CD4-positive, alpha-beta T cell treated with Interleukin-4 for 4 hours (primary cell): Measurements from ENCODE around the gene AWAT1.
A peak's percentile ranks its signal among the peaks of the same experiment; 100 is the strongest.
"Not testable (repeated sequence)": the region's sequence is repeated elsewhere in the genome, so short reads cannot be mapped to it uniquely, and the experiment has no call there.

Source experiments
- DNase-seq: peaks from one replicate; pipeline ENCODE4 v3.0.0-alpha.2; 2020

The AWAT1 gene

GRCh38 chrX:70234355-70234754, at the start of gene AWAT1:
Gene AWAT1 (plus strand): TSS chrX:70234655. CDS start chrX:70234696, 41 bp downstream.
- no peak for DNase-seq

- no peak for DNase-seq
Measured at GRCh38 chrX:70190225-70190624, 44.2 kb upstream of the AWAT1 start.

- peak; percentile 66 for DNase-seq
Measured at GRCh38 chrX:70196961-70197720, 37.3 kb upstream of the AWAT1 start.

DNA sequence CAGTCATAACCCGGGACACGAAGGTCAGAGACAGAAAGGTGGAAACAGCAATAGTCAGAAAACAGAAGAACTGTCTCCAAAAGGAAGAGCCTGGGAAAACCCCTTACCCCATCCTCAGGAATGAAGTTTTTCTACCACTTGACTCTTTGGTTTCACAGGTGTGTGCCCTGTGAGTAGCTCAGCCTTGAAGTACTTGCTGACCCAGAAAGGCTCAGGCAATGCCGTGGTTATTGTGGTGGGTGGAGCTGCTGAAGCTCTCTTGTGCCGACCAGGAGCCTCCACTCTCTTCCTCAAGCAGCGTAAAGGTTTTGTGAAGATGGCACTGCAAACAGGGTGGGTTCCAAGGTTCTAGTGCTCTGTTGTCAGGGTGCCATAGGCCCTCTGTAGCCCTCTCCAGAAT, 32.7 kb upstream of the AWAT1 start:
- no peak for DNase-seq

- no peak for DNase-seq
Measured at GRCh38 chrX:70208479-70208878, 26.0 kb upstream of the AWAT1 start.

DNA sequence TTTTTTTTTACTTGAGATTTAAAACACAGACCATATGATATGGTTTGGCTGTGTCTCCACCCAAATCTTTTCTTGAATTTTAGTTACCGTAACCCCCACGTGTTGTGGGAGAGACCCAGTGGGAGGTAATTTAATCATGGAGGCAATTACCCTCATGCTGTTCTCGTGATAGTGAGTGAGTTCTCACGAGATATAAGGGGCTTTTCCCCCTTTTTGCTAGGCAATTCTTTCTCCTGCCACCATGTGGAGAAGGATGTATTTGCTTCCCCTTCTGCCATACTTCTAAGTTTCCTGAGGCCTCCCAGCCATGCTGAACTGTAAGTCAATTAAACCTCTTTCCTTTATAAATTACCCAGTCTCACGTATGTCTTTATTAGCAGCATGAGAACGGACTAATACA, 24.9 kb upstream of the AWAT1 start:
- DNase-seq: not testable (repeated sequence)

GRCh38 chrX:70219938-70220764, 14.3 kb upstream of the AWAT1 start:
- DNase-seq: no peak

DNA sequence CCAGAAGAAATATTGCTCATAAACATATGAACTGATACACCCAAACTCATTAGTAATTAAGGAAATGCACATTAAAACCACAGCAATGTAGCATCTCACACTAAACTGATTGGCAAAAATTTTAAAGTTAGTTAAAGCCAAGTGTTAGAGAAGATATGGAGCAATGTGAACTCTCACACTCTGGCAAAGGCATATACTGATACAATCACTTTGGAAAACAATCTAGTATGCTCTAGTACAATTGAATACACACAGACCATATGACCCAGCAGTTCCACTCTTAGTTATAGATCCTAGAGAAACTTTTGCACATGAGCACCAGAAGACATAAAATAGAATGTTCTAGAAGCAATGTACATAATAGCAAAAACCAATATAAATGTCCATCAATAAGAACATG, 8.4 kb upstream of the AWAT1 start:
- no peak for DNase-seq

- no peak for DNase-seq
Measured at GRCh38 chrX:70226687-70227086, 7.8 kb upstream of the AWAT1 start.

DNA sequence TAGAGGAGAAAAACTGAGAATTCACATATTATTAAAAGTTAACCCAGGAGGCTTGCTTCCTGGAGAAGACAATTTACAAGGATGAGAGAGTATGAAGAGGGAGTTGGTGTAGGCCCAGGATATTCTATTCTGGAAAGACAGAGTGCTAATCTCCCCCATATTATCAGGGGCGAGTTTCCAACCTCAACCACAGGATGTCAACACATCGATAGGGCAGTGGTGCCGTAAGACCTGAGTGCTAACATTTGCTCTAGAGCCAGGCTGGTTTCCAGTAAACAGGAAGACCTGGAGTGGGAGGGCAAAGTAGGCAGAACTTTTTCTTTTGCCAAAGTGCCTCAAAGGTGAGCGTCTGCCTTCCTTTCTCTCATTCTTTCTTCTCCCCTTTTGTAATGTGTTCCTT, 2.8 kb upstream of the AWAT1 start:
- no peak for DNase-seq

DNA sequence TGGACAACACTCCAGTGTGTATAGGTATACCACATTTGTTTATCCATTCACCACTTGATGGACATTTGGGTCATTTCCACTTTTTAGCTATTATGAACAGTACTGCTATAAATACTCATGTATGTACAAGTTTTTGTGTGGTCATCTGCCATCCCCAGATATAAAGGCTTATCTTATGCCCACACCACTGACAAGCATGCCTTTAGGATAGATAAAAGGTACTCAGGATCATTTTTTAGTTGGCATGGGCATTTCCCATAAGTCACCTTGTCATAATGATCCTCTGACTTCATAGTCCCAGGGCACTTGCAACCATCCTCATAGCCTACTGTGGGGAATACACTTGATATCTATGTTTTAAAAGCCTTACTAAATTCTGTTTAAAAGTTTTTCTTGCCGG, 6.3 kb downstream of the AWAT1 start:
- no peak for DNase-seq

- no peak for DNase-seq
Measured at GRCh38 chrX:70241501-70241900, 7.0 kb downstream of the AWAT1 start.

DNA sequence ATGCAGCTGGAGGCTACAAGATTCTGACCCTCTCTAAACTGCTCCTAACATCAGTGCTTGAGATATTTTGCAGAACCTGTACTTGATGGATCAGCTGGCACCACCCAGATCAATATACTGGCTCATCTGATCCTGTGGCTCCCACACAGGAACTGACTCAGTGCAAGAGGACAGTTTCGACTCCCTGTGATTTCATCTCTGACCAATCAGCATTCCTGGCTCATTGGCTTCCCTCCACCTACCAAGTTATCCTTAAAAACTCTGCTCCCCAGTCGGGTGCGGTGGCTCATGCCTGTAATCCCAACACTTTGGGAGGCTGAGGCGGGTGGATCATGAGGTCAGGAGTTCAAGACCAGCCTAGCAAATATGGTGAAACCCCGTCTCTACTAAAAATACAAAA, 9.1 kb downstream of the AWAT1 start:
- DNase-seq: not testable (repeated sequence)

DNA sequence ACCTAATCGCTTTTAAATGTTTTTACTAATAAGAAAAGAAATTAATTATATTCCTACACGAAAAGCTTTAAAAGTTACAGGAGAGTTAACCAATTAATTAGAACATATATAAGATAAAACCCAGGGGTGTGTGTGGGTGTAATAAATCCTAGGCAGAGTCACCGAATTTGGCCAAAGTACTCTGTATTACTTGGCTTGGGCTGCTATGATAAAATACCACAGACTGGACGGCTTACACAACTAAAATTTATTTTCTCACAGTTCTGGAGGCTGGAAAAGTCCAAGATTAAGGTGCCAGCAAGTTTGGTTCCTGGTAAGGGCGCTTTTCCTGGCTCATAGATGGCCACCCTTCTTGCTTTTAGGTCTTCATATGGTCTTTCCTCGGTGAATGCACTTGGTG, 10.4 kb downstream of the AWAT1 start:
- no peak for DNase-seq

DNA sequence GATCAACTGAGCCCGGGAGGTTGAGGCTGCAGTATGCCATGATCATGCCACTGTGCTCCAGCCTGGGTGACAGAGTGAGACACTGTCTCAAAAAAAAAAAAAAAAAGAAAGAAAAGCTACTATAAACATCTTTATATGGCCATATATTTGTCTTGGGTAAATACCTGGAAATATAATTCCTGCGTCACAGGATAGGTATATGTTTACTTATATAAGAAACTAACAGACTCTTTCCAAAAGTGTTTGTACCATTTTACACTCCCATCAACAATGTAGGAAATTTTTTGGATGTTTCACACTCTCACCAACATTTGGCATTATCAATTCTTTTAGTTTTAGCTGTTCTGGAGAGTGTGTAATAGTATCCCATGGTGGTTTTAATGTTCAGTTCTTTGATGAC, 12.8 kb downstream of the AWAT1 start:
- DNase-seq: no peak

- no peak for DNase-seq
Measured at GRCh38 chrX:70252491-70252890, 18.0 kb downstream of the AWAT1 start.

- no peak for DNase-seq
Measured at GRCh38 chrX:70253377-70254062, 19.1 kb downstream of the AWAT1 start.

- DNase-seq: no peak
Measured at GRCh38 chrX:70254063-70254400, 19.6 kb downstream of the AWAT1 start.

DNA sequence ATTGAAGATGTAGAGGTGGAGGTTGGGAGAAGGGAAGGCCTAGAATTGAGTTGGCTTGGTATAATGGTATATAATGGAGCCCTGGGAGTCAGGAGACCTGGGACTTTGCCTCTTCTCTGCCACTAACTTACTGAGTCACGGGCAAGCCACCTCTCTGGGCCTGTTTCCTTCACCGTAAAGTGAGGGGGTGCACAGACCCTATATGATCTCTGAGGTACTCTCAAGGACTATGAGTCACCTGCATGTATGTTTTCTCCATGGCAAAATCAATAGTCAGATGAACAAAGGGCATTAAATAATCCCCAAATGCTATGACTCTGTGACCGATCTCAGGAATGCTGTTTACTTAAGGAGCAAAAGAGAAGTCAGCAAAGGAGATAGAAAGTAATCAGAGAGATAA, 20.5 kb downstream of the AWAT1 start:
- no peak for DNase-seq

GRCh38 chrX:70255452-70255851, 21.0 kb downstream of the AWAT1 start:
- DNase-seq: no peak

GRCh38 chrX:70257423-70258288, 23.2 kb downstream of the AWAT1 start:
- no peak for DNase-seq

GRCh38 chrX:70260104-70260503, 25.6 kb downstream of the AWAT1 start, which contains the start of gene P2RY4:
Gene P2RY4 (minus strand): TSS chrX:70260204. CDS start chrX:70259624, 580 bp downstream.
- no peak for DNase-seq
